Measurements from ENCODE around the gene SLC35D1.
"Not testable (repeated sequence)": the region's sequence is repeated elsewhere in the genome, so short reads cannot be mapped to it uniquely, and the experiment has no call there.

The SLC35D1 gene

GRCh38 chr1:67053785-67054772 is at the start of gene SLC35D1:
Gene SLC35D1, minus strand, starts transcription at chr1:67054148. Its CDS starts 135 bp downstream, at chr1:67054013.
- intact Hi-C loops (cut with DNase I), result loop anchor here (5.0 to 10.0 kb wide), 2 partner anchors 122 to 371 kb away; no protein-coding TSS in a partner anchor

DNA sequence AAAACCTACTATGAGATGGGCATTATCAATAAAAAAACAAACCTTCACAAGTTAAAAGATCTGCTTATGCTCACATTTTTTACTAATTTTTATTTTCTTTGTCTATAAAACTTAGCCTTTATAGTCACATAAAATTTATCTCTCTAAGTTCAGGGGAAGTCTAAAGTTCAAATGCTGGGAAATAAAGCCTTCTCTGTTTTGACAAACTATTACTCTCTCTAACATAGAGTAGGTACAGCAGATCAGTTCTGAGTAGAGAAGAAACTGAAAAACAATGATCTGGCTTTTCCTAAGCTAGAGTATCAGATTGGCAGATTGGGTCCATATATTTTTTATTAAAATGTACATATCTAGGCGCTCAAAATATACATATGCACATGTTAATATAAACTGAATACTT is 49.6 kb upstream of the SLC35D1 start:
- DNase-seq, result no peak
- intact Hi-C loops (cut with DNase I), result no loop called here

More at GRCh38 chr1:67053785-67054772, at the start of gene SLC35D1:
- DNase-seq, result peak; percentile 62 to 94 (median 86)

GRCh38 chr1:67100833-67101232 is 46.9 kb upstream of the SLC35D1 start:
- intact Hi-C loops (cut with DNase I), result no loop called here
- DNase-seq, result no peak

DNA sequence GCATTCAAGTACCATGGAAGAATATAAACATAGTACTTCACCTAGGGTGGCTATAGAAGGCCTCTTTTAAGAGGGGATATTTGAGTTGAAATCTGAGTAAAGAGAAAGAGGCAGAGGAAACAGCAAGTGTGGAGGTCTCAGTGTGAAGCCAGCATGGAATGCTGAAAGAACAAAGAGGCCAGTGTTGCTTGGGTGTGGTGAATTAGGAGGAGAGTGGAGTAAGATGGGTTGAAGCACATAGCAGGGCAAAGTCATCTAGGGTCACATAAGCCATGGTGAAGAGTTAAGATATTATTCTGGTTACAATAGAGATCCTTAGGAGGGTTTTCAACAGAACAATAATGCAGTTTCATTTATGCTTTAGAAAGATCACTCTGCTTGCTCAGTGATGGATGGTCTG is 43.4 kb upstream of the SLC35D1 start:
- DNase-seq, result no peak
- intact Hi-C loops (cut with DNase I), result no loop called here

- intact Hi-C loops (cut with DNase I), result no loop called here
- DNase-seq, result no peak
These were observed 40.2 kb upstream of the SLC35D1 start for GRCh38 chr1:67094191-67094590.

DNA sequence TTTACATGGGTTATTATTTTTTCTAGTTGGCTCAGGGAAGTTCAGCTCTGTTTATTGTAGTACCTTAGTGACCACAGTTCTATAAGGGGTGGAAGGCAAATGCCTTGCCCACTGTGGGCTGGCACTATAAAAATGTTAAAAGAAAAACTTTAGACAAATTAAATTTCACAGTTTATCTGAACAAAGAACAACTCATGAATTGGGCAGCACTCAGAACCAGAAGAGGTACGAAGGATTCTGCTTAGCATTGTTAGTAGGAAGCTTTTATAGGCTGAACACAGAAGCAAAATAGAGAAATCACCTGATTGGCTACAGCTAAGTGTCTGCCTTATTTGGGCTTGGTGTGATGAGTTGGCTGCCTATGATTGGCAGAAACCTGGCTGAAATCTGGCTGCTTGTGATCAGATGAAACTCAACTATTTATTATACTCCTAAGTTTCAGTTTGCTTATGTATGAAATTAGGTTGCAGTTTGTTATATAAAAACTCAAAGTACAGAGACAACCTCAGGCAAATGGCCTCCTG is 35.8 kb upstream of the SLC35D1 start:
- no peak for DNase-seq

GRCh38 chr1:67088440-67088839 is 34.5 kb upstream of the SLC35D1 start:
- intact Hi-C loops (cut with DNase I), result no loop called here
- DNase-seq, result no peak

More for the DNA sequence above, 35.8 kb upstream of the SLC35D1 start:
- intact Hi-C loops (cut with DNase I), result no loop called here

DNA sequence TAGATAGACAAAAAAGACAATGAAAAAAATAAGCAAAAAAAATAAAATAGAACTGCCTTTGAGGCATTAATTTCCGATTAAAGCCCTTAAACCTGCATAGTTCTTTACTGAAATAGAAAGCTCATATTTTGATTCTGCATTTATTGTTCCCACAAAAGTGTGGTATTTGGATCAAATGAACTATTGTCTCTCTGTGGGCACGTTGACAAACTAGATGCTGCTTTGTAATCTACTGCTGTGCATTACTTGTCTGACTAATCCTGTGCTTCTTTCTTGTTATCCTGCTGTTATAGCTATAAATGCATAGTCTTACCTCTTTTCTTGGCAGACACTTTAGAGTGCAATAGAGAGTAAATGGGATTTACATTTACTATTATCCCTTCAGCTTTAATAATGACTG is 31.4 kb upstream of the SLC35D1 start:
- DNase-seq, result peak in 2 of 42 donors; percentile 6 to 14
- intact Hi-C loops (cut with DNase I), result no loop called here

GRCh38 chr1:67084765-67085318 is 30.9 kb upstream of the SLC35D1 start:
- DNase-seq, result no peak
- intact Hi-C loops (cut with DNase I), result no loop called here

DNA sequence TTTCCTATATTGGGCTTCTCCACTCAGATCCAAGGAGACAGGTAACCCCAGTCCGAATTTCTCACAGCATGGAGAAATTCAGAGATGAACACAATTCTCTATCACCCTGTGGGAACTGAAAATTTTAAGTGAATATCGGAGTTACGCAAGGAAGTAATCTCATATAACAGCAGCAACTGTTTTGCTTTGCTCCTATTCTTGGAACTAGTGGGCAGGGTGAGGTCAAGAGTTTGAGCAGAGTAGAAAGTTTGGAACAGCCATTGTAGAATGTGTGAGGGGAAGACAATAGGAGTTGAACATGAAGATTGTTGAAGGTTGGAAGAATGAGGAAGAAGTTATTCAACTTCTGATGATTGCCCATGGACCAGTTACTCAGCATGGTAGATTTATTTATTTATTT is 24.3 kb upstream of the SLC35D1 start:
- intact Hi-C loops (cut with DNase I), result no loop called here

GRCh38 chr1:67077593-67077992 is 23.6 kb upstream of the SLC35D1 start:
- intact Hi-C loops (cut with DNase I), result no loop called here
- no peak for DNase-seq

More for the DNA sequence above, 24.3 kb upstream of the SLC35D1 start:
- DNase-seq, result no peak

DNA sequence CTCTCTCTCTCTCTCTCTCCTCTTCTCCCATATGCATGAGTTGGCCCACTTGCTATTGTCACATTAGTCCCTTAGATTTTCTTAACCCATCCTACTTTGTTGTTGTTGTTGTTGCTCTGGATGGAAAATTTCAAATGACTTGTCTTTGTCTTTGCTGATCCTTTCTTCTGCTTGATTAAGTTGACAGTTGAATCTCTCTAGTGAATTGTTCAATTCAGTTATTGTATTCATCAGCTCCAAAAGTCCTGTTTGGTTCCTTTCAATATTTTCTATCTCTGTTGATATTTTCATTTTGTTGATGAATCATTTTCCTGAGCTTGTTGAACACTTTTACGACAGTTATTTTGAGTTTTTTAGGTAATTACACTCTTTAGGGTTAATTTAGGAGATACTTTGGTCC is 18.8 kb upstream of the SLC35D1 start:
- intact Hi-C loops (cut with DNase I), result no loop called here

GRCh38 chr1:67067655-67068054 is 13.7 kb upstream of the SLC35D1 start:
- intact Hi-C loops (cut with DNase I); DNase-seq: not testable (repeated sequence)

More for the DNA sequence above, 18.8 kb upstream of the SLC35D1 start:
- no peak for DNase-seq

DNA sequence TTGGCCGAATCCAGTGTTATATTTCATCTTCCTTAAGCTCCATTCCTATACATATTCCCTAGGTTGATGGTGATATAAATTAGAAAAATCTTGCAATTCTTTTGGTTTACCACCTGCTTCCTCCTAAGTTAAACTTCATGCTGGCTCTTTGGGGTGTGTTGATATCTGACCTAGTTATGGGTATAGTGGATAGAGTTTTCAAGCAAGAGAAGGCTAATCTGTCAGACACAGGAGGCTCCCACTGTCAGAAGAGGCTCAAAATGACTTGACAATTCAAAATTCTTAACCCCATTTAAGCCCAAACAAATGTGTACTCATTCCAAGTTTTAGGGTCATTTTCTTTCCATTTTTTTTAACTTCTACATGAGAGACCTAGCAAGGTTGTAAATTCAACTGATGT is 8.5 kb upstream of the SLC35D1 start:
- intact Hi-C loops (cut with DNase I), result no loop called here

DNA sequence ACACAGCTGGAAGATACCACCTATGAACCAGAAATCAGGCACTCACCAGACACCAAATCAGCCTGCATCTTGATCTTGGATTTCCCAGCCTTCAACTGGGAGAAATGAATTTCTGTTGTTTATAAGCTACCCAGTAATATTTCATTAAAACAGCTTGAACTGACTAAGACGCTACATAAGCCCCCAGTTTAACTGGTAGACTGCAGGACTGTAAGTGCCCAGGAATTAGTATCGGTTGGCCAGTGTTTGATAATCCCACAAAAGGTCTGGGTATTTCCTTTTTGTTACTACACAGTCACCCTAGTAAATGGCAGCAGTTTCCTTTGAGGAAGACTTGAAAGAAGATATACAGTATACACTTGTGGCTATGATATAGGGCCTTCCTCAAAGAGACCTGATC is 7.3 kb upstream of the SLC35D1 start:
- DNase-seq, result no peak
- intact Hi-C loops (cut with DNase I), result no loop called here

More for the DNA sequence above, 8.5 kb upstream of the SLC35D1 start:
- no peak for DNase-seq

DNA sequence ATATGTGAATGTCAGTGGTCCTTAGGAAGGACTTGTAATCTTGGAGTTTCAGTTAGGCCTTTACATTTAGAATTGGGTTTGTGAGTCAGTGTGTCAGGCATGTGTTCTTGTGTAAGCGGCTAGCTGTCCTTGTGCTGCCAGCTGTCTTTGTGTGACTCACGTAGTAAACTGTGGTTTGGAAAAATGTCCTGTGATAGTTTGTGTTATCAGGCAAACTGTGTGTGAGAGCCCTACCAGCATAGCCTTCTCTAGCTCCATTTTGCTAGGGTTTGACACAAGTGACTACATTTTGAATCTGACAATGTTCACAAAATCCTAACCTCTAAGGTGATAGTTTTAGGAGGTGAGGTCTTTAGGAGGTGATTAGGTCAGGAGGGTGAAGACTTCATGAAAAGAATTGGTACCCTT is 6.9 kb upstream of the SLC35D1 start:
- intact Hi-C loops (cut with DNase I), result no loop called here
- no peak for DNase-seq

GRCh38 chr1:67059346-67059745 is 5.4 kb upstream of the SLC35D1 start:
- DNase-seq, result no peak
- intact Hi-C loops (cut with DNase I), result loop anchor here (10.0 kb wide), 1 partner anchor 365 kb away; no protein-coding TSS in a partner anchor

DNA sequence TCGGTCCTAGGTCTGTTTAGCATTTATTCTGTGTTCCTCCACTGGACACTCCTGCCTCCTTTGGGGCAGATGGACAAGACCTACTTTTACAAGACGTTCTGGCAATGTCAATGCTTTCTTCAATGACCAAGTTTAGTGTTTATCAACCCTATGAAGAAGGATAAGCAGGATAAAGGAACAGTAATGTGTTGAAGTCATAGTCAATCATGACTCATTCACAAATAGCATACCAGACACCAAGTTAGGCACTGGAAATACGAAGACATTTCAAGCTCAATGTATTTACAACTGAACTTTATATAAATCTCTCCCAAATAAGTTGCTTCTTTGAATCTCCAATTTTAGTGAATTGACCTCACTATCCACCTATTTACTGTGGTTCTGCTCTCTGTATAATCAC is 4.8 kb upstream of the SLC35D1 start:
- intact Hi-C loops (cut with DNase I), result loop anchor here (10.0 kb wide), 1 partner anchor 366 kb away; no protein-coding TSS in a partner anchor
- no peak for DNase-seq

GRCh38 chr1:67058242-67058641 is 4.3 kb upstream of the SLC35D1 start:
- intact Hi-C loops (cut with DNase I), result loop anchor here (10.0 kb wide), 1 partner anchor 367 kb away; no protein-coding TSS in a partner anchor

GRCh38 chr1:67053535-67053784 is 488 bp downstream of the SLC35D1 start:
- peak in 21 of 42 donors; percentile 10 to 79 (median 48) for DNase-seq

More at GRCh38 chr1:67058242-67058641, 4.3 kb upstream of the SLC35D1 start:
- DNase-seq, result no peak

More at GRCh38 chr1:67053535-67053784, 488 bp downstream of the SLC35D1 start:
- intact Hi-C loops (cut with DNase I), result loop anchor here (5.0 to 10.0 kb wide), 2 partner anchors 121 to 371 kb away; no protein-coding TSS in a partner anchor
